ENCODE data around the gene TRAP1.

DNA sequence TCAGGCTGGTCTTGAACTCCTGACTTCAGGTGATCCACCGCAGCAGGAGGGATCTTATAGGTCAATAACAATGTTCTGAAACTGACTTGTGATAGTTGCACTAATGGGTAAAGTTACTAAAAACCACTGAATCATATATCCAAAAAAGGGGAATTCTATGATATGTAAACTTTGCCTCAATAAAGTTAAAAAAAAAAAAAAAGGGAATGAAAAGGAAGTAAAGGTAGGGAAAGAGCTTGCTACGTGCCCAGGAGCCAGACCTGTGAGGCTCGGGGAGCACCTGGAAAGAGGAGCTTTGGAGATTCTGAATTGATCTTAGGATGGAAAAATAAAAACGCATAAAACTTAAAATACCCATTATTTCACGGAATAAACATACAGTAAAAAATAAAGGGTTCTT, 20.8 kb upstream of the TRAP1 start:
- TF ChIP-seq, protein P1, sequence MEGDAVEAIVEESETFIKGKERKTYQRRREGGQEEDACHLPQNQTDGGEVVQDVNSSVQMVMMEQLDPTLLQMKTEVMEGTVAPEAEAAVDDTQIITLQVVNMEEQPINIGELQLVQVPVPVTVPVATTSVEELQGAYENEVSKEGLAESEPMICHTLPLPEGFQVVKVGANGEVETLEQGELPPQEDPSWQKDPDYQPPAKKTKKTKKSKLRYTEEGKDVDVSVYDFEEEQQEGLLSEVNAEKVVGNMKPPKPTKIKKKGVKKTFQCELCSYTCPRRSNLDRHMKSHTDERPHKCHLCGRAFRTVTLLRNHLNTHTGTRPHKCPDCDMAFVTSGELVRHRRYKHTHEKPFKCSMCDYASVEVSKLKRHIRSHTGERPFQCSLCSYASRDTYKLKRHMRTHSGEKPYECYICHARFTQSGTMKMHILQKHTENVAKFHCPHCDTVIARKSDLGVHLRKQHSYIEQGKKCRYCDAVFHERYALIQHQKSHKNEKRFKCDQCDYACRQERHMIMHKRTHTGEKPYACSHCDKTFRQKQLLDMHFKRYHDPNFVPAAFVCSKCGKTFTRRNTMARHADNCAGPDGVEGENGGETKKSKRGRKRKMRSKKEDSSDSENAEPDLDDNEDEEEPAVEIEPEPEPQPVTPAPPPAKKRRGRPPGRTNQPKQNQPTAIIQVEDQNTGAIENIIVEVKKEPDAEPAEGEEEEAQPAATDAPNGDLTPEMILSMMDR (IDR thresholded peaks at IDR 0.05), result no peak
- TF ChIP-seq POLR2A (IDR thresholded peaks at IDR 0.05), result no peak

Measured in body of pancreas (tissue), 4 donors.